NCI-H748 treated with DMSO at 0.1 percent for 48 hours (cell line): ENCODE data around the gene AK6.
A peak's percentile ranks its signal among the peaks of the same experiment; 100 is the strongest.
"Not testable (repeated sequence)": the region's sequence is repeated elsewhere in the genome, so short reads cannot be mapped to it uniquely, and the experiment has no call there.

Experiments used
- DNase-seq: peaks from one replicate; lab custom pipeline; 2025; lab: John Stamatoyannopoulos, UW

Gene AK6

GRCh38 chr5:69335341-69335935 is 33.9 kb downstream of the AK6 start:
- no peak for DNase-seq

GRCh38 chr5:69334793-69335268 is 34.5 kb downstream of the AK6 start:
- DNase-seq: peak; percentile 55

DNA sequence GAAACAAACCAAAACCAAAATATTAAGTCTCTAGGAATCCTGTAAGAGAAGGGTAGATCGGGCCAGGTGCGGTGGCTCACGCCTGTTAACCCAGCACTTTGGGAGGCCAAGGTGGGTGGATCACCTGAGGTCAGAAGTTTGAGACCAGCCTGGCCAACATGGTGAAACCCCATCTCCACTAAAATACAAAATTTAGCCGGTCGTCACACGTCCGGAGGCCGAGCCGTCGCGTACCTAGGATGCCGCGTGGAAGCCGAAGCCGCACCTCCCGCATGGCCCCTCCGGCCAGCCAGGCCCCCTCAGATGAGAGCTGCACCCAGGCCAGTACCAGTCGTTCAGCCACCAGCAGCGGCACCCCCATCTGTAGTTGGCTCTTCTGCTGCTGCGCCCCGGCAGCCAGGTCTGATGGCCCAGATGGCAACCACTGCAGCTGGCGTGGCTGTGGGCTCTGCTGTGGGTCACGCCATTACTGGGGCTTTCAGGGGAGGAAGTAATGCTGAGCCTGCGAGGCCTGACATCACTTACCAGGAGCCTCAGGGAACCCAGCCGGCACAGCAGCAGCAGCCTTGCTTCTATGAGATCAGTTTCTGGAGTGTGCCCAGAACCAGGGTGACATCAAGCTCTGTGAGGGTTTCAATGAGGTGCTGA is 35.5 kb downstream of the AK6 start:
- DNase-seq: not testable (repeated sequence)

DNA sequence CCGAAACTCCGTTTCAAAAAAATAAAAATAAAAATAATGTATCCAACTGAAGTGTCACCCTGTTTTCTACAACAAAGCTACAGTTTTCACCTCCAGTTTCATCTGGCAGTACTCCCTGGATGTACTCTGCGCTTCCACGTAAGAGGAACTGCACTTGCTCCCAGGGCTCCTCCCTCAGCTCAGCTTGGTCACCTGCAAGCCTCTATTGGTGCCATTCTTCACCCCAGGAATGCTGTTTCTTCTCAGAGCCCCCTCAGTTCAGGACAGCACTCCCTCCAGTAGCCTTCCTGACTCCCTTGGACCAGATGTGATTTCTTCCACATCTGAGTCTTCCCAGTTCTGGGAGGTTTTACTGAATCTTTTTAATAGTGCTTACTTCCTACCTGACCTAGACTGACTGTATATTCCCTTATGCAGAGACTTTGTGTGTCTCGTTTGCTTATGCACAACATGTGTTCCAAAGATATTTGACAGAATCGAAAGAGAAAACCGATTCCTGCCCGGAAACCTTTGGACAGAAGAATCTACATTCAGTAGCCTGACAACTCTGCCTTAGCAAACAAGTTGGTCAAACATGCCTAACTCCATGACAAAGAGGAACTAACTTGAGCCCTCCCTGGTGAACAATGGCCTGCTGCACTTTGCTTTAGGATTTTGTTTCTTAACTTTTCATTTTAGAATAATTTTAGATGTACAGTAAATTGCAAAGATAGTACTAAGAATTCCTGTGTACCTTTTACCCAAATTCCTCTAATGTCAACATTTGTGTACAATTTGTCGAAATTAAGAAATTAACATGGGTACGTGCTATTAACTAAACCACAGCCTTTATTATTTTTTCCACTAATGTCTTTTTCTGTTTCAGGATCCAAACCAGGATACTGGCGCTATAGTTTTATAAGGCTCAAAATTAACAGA is 37.5 kb downstream of the AK6 start:
- DNase-seq: peak; percentile 5

DNA sequence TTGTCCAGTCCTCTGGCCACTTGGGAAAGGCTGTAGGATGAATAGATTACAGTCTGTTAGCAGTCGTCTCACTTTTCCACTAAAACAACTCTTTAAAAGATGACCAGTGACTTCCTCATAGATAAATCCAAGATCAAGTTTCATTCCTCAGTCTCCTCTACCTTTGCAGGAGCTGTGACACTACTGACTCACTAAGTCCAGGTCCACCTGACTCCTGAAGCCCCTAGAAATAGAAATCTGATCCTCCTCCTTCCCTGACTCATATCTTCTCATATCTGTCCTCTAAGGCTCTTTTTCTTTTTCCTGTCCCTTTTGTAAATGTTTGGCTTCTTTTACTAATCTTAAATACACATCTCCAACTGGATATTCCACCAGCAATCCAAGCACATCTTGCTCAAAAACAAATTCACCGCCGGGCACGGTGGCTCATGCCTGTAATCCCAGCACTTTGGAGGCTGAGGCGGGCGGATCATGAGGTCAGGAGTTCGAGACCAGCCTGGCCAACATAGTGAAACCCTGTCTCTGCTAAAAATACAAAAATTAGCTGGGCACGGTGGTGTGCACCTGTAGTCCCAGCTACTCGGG is 39.3 kb downstream of the AK6 start:
- DNase-seq: no peak

GRCh38 chr5:69326365-69326764 is 43.0 kb downstream of the AK6 start:
- DNase-seq: no peak

DNA sequence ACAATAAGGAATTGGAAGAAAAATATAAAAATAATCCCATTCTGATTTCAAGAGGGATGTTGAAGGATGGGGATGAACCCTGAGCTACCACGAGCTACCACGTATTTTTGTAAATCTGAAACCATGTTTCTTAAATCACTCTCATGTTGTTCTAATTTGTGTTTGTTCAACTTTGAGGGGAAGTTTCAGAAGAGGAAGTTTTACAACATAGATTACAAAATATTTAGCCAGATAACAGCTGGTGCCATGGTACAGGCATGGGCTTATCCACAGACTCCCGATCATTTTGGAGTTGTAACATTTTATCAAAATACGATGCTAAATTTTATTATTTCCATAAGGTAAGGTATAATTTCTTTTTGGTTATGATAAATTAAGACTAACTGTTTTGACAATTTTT is 51.9 kb downstream of the AK6 start:
- DNase-seq: no peak

DNA sequence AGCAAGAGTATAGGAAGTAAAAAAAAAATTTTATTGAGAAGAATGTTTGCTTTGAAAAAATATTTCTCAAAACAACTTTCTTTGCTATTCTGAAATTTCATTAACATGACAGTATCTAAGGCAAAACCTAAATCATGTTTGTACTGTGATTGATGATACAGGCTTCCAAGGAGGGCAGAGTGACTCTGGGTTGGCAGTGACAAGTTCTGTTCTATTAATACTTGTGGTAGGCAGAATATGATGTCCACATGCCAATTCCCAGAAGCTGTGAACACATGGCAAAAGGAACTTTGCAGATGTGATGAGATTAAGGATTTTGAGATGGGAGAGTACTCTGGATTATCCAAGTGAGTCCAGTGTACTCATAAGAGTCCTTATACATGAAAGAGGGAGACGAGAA is 53.3 kb downstream of the AK6 start:
- DNase-seq: no peak

DNA sequence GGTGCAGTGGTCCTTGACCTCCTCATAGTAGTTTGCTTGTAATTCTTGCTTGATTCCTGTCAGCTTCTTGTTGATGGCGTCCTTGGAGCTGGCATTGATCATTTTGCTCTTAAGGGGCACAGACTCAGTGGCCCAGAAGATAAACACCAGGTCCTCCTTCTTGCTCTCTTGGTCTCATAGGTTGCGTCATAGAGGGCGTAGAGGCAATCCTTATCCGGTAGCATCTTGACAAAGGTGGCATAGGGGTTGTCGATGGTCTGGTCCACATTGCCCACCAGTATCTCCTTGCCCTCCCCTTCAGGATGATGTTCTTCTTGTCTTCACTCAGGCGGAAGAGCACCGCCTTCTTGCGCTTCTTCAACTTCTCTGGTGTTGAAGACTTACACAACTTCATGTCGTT is 55.9 kb downstream of the AK6 start:
- no peak for DNase-seq

GRCh38 chr5:69312459-69313160 is 56.7 kb downstream of the AK6 start:
- DNase-seq: no peak

GRCh38 chr5:69309380-69309779 is 59.9 kb downstream of the AK6 start:
- no peak for DNase-seq

- DNase-seq: no peak
Observed at GRCh38 chr5:69308046-69308553, 61.2 kb downstream of the AK6 start.

GRCh38 chr5:69305512-69305911 is 63.8 kb downstream of the AK6 start:
- no peak for DNase-seq
